HG03571 (cell line): ENCODE measurements around the gene NXPH1.

Experiments used
- ATAC-seq: cut with Tn5 transposase; IDR thresholded peaks from one replicate; pipeline ENCODE4 v1.9.1; 2021; ENCODE audit not compliant: unreplicated experiment

The NXPH1 gene

GRCh38 chr7:8783229-8783628 lies 349.8 kb downstream of the NXPH1 start:
- no peak for ATAC-seq

DNA sequence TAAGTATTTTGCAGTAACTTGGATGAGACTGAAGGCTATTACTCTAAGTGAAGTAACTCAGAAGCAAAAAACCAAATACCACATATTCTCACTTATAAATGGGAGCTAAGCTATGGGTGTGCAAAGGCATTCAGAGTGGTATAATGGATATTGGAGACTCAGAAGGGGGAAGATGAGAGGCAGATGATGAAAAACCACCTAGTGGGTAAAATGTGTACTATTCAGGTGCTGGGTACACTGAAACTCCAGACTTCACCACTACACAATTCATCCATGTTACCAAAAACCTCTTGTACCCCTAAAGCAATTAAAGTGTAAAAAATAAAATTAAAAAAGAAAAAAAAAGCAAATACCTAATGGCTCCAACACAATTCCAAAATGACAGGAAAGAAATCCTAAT lies 351.7 kb downstream of the NXPH1 start:
- ATAC-seq: no peak

GRCh38 chr7:8800986-8801385 lies 367.6 kb downstream of the NXPH1 start:
- ATAC-seq: no peak
